GM18861 (cell line): ENCODE data around the gene SETD3.
A peak's percentile ranks its signal among the peaks of the same experiment; 100 is the strongest.

Source experiments
- ATAC-seq: cut with Tn5 transposase; IDR thresholded peaks from one replicate; pipeline ENCODE4 v1.9.1; 2021; ENCODE audit not compliant: unreplicated experiment

The SETD3 gene

GRCh38 chr14:99461411-99462085, 19.1 kb downstream of the SETD3 start:
- no peak for ATAC-seq

GRCh38 chr14:99460793-99461192, 19.9 kb downstream of the SETD3 start:
- no peak for ATAC-seq

- ATAC-seq = no peak
Measured at GRCh38 chr14:99459481-99460100, 21.1 kb downstream of the SETD3 start.

- no peak for ATAC-seq
Measured at GRCh38 chr14:99454246-99454645, 26.4 kb downstream of the SETD3 start.

- ATAC-seq = no peak
Measured at GRCh38 chr14:99452968-99453367, 27.7 kb downstream of the SETD3 start.

GRCh38 chr14:99451234-99451633, 29.4 kb downstream of the SETD3 start:
- no peak for ATAC-seq

- no peak for ATAC-seq
Measured at GRCh38 chr14:99450266-99450665, 30.4 kb downstream of the SETD3 start.

- ATAC-seq = no peak
Measured at GRCh38 chr14:99447739-99448138, 32.9 kb downstream of the SETD3 start.

- ATAC-seq = no peak
Measured at GRCh38 chr14:99445931-99446330, 34.7 kb downstream of the SETD3 start.

GRCh38 chr14:99441918-99442317, 38.7 kb downstream of the SETD3 start:
- ATAC-seq = no peak

GRCh38 chr14:99441157-99441870, 39.3 kb downstream of the SETD3 start:
- no peak for ATAC-seq

GRCh38 chr14:99440278-99440677, 40.4 kb downstream of the SETD3 start:
- no peak for ATAC-seq

- ATAC-seq = no peak
Measured at GRCh38 chr14:99437706-99438105, 43.0 kb downstream of the SETD3 start.

- ATAC-seq = no peak
Measured at GRCh38 chr14:99436247-99437180, 44.1 kb downstream of the SETD3 start.

- ATAC-seq = no peak
Measured at GRCh38 chr14:99435327-99435726, 45.3 kb downstream of the SETD3 start.

- no peak for ATAC-seq
Measured at GRCh38 chr14:99432485-99432884, 48.2 kb downstream of the SETD3 start.

- no peak for ATAC-seq
Measured at GRCh38 chr14:99431986-99432385, 48.7 kb downstream of the SETD3 start.

GRCh38 chr14:99430491-99430890, 50.2 kb downstream of the SETD3 start:
- peak; percentile 91 for ATAC-seq

GRCh38 chr14:99427632-99428300, 52.9 kb downstream of the SETD3 start:
- ATAC-seq = no peak

GRCh38 chr14:99426813-99427346, 53.8 kb downstream of the SETD3 start:
- no peak for ATAC-seq
